Amniotic stem cell (primary cell): ENCODE results near the gene HIVEP2.
A peak's percentile ranks its signal among the peaks of the same experiment; 100 is the strongest.

Source experiments
- DNase-seq: peaks from one replicate; lab custom pipeline; 2025; lab: John Stamatoyannopoulos, UW

The HIVEP2 gene

DNA sequence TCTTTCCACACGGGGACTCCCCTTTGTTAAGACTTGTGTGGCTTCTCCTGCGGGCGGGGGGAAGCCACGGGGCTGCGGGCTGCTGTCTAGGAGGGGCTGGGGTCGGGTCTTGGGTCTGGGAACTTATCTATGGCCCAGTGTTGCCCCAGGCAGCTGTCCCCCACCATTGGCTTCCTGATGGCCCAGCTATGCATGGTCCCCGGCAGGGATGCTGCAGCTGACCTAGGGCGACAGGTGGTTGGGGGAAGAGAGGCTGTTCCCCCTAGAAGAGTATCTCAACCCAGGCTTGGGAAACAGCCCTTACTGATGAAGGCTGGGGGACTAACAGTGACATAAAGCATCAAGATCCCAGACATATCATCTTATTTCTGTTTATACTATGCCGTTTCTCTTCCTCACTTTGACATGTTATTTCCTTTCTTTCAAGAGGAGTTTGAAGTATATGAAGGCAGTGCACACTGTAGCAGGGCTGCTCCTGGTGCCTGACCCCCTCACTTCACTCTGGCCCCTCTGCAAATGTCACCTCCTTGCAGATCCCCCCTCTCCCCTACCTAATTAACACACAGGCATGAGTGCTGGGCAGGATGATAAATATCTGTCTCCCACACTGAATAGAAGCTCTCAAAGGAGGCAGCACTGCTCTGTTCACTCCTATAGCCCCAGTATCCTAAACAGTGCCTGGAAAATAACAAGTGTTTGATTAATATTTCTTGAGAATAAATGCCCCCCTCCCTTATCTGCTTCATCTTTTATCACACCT, 87.0 kb downstream of the HIVEP2 start:
- DNase-seq: no peak

DNA sequence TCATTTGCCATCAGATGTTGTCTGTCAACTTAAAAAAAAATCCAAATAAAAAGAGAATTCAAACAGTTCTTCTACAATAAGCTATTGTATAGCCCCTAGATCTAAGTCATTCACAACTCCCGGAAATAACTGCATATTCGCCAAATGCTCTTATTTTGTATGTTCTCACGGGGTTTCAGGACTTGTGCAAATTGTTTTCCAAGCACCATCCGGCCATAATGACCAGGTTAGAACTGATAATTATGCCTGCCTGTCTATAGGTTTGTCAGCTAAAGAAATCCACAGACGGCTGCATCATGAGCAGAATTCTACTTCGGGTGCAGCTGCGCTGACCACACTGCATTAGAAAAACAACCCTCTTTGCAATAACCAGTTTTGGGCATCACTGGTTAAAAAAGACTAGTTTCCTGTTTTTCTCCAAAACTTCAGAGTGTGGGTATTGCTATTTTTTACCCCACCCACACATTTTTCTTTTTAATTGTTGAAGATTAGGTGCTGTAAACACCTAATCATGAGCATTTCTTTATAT, 87.7 kb downstream of the HIVEP2 start:
- DNase-seq: no peak

DNA sequence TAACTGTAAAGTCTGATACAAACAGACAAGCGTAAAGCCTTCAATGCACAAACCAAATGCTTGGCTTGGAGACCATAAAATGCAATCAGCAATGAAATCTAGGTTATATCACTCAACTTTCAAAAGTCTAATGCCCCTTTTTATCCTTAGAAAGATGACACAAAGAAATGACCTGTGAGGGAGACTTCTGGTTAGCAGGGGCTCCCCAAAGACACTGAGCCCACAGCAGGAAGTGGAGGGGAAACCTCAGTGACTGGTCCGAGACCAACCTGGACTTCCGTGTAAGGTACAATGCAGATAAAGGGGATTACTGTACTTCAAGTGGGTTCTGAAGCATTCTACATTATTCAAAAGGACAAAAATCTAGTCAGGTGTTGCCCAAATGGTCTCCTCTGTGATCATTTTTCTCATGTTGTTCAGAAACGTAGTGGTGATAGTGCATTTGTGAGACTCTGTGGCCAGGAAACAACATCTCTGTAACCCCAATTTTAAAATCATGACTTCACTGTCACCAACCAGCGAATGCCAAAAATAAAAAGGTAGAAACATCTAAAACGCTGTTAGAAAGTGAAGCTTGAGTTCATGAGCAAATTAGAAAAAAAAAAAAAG, 88.2 kb downstream of the HIVEP2 start:
- DNase-seq: no peak

DNA sequence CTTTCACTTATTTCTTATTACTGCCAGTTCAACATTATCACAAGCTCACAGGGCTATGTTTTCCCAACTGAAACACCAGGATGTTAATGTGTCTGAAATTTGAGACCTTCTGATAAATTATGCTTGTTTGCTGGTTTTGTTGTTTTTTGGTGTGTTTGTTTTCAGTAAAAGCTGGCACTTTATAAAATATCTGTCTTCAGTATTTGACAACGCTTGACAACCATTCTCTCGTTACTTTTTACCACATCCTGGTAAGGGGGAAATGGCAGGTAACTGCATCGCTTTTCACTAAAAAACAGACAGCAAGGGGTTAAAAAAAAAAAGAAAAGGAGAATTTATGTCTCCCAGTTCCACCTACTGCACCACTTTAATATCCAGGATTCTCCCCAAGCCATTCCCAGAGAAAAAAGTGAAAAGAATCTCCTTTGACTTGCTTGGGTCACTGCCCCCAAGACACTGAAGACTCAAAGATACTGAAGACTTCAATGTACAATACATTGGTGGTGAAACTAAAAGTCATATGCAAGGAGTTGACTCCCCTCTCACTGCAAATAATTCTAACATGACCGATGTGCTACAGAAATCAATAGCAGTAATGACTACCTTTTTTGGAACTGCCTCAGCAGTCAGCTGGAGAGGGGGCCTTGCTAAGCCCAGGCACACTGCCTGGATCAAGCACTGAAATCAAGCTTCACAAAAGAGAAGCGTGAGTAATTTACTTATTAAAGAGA, 88.9 kb downstream of the HIVEP2 start:
- no peak for DNase-seq

DNA sequence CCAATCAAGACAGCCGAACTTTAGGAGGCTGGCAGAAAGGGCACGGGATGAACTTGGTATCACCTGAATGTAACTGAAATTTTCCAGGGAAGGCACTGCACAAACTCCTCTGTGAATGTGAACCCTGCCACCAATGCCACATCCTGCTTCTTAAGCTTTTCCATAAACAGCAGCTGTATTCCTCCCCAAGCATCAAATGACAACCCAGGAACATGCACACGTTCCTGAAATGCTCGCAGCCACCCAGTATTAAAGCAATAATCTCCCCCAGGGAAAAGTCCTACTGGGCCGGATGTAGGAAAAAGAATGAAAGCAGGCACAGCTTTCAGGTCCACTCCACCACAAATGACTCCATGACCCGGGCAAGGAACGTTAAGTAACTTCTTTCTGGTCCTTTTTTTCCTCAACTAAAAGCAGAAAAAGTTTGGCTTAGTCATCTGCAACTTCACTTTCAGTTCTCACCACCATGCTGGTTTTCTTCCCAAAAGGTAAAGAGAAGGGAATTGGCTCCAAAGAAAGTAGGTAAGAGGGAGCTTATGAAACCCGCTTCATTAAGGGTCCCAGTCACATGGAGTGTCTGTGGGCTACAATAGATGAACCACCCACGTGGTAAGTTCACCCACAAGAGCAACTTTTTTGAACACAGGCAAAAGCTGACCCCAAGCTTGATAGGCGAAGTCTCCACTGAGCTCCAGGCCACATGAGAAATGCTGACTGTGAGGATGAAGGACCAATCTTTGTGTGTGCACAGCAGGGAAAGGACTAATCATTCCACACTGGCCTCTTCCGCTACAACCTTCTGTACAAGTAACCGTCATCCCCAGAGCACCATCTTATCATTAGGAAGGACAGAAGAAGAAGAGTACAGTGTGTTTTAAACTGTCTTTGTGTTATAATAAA, 90.1 kb downstream of the HIVEP2 start:
- no peak for DNase-seq

DNA sequence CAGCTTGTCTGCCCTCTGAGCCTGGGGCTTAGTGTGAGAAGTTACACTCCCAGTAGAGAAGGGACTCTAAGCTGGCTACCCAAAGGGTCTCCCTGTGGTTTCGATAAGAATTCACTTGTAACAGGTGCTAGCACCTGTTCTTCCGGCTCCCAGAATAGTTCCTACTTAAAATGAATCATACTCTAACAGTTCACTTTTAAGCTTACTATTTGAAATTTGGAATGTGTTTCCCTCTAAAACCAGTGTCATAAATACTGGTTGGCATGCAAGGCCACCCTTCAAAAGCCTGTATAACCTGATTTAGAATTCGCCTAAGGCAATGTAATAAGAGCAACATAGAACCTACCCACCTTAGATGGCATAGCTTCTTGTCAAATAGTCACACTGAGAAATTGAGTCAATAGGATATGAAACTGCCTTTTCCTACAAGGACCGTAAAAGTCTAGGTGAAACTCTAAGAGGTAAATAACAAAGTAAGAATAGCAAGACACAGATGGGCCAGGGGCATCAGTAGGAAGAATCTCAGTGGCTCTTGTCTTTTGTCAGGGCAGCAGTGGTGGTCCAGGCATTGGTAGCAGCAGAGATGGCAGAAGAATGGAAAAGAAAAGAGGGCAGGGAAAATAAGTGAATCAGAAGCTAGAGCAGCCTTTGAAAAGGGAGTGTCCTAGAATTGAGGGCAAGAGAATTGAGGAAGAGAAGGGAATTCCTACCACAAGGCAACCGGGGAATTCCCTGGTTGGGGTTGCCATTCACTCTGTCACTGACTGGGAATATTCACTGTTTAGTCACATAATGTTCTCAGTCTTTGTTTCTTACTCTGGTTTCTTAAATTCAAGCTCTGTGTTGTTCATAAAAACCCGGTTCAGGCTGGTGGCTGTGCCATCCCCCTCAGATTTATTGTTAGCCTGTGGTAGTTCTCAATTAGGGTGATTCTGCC, 91.5 kb downstream of the HIVEP2 start:
- no peak for DNase-seq

DNA sequence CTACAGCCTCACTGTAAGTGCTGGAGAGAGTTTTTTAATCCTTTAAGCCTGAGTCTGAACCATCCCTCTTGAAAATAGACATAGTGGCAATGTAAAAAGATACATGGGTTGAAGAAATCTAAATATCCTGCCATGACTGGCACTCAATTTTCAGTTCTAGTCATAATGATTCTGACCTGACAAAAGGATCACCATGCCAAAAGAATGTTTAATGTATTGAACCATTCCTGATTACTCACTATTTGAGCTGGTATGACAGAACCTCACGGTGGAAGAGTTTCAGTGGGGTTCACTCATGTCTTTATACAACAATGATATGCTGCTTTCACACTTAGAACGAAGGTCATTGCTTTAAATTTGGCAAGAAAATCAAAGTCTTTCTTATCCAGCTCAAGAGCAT, 93.4 kb downstream of the HIVEP2 start:
- no peak for DNase-seq

DNA sequence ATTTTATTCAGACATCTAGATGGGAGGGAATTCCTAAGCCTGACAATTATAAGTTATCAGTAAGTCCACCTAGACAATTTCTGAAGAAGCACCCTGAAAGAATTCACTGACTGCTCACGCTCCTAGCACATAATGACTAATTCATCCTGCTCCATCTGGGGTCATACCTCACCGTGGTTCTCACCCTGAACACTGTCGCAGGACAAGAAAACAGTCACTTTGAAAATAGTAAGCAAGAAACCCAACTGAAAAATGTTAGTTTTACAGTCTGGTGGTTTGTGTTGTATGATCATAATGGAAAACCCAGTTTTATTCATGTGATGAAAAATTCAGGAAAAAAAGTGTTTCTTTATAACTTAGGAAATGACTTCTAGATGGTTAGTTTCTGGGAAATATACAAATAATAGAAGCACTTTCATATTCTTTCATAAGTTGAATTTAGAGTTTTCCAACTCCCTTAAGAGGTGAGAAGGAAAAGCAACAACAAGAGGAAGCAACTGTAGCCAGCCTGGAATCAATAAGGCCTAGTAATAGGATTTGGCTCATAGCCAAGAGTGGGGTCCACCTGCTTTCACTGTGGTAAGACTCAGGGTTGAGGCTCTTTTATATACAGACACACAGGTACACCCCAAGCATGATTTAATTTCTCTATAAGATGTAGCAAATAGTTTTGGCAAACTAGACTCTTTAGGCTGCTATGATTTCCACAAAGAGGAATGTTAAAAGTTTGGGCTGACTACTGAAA, 94.1 kb downstream of the HIVEP2 start:
- DNase-seq: no peak

DNA sequence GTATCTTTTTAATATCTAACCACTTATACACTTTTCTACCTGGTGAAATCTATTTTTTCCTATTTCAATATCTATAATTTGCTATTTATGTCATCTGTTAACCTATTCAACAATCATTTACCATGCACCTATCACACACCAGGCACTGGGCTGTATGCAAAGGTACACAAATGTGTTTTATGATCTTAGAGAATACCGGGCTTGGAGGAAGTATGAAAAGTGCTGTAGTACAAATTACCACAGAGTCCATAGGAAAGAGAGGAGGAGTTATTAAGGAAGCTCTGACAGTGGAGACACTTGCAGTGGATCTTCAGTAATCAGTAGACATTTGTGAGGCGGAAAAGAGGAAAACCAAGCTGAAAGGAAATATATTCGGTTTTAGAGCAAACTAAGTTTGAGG, 96.0 kb downstream of the HIVEP2 start:
- DNase-seq: no peak

DNA sequence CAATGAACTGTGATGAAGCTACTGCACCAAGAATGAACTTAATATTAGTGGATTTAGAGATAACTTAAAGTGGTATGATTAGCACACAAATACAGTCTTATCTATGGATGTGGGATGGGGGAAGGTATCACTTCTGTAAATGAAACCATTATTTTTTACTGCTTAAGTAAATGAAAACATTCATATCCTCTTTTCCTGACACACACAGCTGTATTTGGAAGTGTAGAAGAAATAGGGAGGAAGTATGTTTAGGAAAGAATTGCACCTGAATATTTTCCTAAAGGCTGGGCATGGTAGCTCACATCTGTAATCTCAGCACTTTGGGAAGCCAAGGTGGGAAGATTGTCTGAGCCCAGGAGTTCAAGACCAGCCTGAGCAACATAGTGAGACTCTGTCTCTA, 96.8 kb downstream of the HIVEP2 start:
- DNase-seq: no peak

DNA sequence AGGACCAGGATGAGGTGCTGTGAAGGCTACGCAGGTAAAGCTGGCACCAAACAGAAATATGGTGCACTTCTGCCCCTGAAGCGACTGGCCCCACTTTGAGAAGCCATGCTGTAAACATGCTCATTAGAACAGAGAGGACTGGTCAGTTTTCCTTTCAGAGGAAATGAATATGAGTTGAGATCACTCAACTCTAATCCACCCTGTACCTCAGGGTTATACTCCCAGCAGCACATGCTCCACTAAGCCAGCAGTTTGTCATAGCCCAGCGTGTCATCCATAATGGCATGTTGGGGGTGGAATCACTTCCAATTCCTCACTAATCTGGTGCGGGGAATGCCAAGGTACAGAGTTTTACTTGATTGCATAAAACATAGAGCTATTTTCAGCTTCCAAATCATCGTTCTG, 98.1 kb downstream of the HIVEP2 start:
- peak; percentile 89 for DNase-seq

DNA sequence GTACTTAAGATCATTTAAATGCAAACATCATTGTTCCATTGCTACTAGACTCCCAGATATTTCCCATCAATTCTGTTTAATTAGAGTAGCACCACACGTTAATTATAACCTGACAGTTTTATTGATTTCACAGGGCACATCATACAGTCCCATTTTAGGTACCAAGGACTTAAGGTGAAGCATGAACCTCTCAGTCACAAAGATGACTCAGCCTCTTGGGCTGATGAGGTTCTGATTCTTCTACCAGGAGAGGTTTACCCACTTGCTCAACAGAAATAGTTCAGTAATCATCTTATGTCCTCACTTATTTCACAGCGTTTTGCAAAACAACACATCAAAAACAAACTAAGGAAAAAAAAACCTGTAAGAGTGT, 98.5 kb downstream of the HIVEP2 start:
- DNase-seq: no peak

DNA sequence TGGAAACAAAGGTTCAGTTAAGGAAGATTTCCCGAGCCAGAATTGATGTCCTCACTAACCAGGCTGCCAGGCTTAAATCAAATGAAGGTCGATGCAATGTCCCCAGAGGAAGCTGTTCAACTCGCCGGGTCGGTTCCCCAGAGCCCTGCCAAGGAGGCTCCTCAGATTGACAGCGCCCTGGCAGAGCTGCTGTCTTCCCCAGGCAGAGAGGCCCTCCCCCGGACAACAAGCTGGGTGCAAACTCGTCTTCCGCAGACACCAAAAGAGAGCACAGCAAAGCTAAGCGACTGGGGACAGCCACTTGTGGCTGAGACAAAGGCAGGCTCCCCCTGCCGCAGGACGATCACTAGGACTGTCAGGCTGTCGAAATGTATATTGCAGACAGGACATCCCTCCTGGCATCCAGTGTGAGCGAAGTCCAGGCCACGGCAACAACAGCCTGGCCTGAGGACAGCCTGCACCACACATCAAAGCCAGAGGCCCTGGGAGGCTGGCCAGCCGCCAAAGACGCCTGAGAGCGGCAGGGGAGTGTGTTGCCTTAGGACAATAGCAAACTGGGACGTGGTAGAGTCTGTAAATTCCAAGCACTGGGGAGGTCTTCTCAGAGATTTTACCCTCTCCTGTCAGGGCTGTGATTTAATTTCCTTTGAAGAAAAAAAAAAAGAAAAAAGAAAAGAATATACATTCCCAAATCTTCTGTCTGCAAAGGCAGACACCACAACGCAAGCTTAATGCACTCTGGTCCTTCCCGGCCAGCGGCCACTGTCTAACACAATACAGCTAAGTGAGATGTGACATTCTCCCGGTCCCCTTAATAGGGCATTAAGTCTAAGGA, 99.1 kb downstream of the HIVEP2 start:
- DNase-seq: peak; percentile 39

DNA sequence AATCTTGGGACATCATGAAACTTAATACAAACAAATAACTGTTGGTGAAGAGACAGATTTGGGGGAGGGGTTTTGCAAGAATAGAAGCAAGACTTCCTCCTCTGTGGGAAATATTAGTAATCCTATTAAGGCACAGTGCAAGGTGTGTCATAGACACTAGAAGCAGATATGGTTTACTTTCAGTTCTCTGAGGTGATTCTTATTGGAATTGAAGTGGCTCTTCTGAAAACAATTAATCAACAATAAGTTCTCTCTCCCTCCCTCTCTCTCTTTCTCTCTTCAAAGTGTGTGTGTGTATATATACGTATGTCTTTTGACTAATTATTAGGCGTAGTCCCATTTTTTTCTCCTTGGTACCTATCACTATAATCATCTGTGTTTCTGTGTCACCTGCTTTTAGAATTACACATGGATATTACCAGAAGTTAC, 99.8 kb downstream of the HIVEP2 start:
- no peak for DNase-seq

DNA sequence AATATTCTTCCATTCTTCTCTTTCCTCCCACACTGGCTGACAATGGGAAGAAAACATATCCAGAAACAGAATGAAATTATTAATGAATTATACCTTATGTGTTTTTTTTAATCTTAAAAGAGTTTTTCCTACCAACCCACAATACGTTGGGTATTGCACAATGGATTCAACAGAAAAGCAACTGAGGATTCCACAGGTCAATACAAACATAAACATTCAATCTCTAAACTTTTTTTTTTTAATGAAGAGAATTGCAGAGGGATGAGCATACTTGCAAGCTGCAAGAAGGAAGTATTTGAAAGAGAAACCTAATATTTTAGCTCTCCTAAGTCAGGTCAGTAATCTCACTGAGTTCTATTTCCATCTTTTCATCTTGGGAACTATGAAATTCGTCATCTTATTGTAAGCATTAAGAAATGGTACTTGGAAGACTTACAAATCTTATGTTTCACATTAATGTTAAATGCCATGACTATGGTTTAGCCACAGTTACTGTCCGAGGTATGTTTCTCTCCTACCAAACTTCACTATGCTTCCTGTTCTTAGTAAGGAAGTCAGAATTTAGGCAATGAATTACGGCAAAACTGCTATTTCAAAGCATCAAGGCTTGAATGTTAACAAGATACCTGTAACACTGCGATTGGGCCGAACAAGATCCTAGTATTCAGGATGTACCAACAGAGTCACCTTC, 100.8 kb downstream of the HIVEP2 start:
- peak; percentile 36 for DNase-seq

DNA sequence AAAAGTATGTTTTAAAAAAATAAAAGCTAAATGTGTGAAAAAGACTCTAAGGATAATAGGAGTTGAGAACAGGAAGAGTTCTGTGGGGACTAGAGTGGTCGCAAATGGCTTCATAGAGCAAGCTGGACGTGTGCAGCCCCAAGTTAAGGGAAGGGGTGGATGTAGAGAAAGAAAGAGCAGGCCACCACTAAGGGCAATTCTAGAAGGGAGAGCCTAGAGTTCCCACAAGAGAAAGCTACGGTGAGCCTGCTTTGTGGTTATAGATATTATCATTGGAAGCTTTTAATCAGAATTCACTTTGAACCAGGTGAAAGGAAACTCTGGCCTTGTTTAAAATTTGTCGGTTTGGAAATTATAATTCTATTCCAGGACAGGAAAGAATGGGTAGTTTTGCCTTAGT, 101.6 kb downstream of the HIVEP2 start:
- DNase-seq: no peak

DNA sequence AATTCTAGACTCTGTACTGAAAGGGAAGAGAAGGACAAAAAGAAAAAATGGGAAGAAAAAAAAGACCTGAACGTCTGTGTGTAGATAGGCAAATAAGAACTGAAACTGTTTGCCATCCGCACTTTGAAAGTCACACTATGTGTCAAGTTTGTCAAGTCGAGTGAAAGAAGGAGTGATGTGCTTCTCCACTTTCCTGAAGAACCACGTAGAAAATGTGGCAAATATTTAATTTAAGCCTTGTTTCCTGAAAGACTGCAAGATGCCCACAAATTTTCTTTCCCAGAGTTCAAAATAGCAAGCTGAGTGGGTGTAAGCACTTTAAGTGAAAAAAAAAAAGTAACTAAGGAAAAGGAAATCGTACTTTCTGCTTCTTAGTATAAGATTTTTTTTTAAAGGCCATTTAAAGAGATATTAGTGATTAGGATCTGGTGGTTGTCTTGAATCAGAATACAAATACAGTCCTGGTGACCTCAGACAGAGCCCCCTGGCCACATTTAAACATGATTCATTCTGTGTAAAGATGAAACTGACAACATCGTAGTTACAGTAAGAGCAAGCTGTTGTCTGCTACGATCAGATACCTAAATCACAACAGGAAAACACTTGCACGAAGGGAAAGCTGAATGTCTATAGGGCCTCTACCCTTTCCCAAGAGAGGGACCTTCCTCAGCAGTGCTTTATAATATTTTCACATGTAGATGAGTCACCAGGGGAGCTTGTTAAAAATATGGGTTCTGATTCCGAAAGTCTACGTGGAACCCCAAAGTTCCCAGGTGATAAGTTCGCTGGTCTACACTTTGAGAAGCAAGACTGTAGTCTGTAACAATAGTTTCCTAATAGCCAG, 102.3 kb downstream of the HIVEP2 start:
- DNase-seq: no peak

DNA sequence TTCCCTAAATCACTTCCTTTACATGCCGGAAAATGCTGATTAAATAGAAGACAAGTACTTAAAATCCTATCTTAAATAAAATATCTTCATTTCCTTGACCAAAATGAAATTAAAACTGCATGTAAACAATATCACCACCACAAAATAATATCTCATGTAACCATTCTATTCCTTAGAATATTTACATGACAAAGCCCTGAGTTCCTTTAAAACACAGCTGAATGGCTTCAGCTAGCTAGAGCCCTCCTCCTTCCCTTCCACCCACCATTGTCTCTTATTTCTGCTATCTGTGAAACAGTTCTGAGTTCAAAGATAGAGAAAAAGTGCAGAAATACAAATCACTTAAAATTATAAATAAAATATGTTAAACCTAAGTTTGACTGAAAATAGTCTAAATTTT, 103.1 kb downstream of the HIVEP2 start:
- no peak for DNase-seq
